Measurements from ENCODE around the gene CDC45.

CDC45 gene

DNA sequence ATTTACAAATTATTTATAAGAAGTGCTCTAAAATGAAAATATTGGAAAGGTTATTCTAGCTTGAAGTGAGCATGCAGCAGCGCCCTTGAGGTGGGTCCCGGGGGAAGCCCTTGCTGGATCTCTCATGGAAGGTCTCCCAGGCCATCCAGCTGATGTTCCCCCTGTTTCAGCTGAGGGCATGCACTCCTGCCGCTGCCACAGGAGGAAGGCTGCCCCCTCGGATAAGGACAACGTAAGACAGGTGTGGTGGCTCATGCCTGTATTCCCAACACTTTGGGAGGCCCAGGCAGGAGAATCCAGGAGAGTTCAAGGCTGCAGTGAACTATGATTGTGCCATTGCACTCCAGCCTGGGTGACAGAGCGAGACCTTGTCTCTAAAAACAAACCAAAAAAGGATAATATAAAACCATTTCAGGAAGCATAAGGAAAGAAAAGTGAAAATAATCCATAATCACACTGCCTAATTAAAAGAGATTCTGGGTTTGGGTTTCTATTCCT, 15.0 kb downstream of the CDC45 start:
- no peak overlapping the region for H3K4me3 ChIP-seq (ENCODE audit: low read depth, low read length)
- TF ChIP-seq, protein P1, sequence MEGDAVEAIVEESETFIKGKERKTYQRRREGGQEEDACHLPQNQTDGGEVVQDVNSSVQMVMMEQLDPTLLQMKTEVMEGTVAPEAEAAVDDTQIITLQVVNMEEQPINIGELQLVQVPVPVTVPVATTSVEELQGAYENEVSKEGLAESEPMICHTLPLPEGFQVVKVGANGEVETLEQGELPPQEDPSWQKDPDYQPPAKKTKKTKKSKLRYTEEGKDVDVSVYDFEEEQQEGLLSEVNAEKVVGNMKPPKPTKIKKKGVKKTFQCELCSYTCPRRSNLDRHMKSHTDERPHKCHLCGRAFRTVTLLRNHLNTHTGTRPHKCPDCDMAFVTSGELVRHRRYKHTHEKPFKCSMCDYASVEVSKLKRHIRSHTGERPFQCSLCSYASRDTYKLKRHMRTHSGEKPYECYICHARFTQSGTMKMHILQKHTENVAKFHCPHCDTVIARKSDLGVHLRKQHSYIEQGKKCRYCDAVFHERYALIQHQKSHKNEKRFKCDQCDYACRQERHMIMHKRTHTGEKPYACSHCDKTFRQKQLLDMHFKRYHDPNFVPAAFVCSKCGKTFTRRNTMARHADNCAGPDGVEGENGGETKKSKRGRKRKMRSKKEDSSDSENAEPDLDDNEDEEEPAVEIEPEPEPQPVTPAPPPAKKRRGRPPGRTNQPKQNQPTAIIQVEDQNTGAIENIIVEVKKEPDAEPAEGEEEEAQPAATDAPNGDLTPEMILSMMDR (IDR thresholded peaks at IDR 0.05; ENCODE audit: low read depth, low read length): no peak

DNA sequence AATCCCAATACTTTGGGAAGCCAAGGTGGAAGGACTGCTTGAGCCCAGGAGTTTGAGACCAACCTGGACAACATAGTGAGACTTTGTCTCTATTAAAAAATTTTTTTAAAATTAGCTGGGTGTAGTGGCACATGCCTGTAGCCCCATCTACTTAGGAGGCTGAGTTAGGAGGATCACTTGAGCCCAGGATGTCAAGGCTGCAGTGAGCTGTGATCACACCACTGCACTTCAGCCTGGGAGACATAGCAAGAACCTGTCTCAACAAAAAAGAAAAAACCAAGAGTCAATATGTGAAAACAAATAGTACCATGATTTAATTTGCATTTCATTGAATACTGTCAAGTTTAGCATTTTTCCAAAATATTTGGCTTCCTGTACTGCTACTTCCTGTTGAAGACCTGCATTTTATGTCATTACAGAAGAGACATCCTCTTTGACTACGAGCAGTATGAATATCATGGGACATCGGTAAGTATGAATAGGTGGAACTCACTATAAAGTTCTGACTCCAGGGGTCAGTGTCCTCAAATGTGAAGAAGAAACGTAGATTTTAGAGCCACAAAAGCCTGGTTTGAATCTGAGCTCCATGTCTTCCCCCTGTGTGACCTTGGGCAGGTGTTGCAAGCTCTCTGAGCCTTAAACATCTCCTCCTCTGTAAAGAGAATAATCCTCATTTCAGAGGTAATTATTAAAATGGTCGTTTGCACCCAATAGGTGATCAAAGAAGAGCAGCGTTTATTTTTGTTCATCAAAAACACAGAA, 16.0 kb downstream of the CDC45 start:
- no peak overlapping the region for H3K4me3 ChIP-seq (ENCODE audit: low read depth, low read length)
- TF ChIP-seq, protein P1 (IDR thresholded peaks at IDR 0.05; ENCODE audit: low read depth, low read length): no peak

DNA sequence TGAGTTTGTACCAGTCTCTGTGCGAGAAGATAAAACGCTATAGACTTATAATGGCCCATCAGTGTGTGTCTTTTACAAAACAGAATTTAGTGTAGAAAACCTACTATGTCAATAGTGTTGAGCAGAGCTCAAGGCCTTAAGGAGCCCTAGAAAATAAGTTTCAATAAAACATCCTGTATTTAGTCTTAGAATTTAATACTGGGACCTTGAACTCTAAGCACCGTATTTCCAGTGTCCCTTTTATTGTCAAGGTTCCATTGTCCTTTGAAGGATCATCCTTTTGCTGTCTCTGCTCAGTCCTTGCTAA, 16.6 kb downstream of the CDC45 start:
- TF ChIP-seq, protein P1 (IDR thresholded peaks at IDR 0.05; ENCODE audit: low read depth, low read length): no peak
- no peak overlapping the region for H3K4me3 ChIP-seq (ENCODE audit: low read depth, low read length)

DNA sequence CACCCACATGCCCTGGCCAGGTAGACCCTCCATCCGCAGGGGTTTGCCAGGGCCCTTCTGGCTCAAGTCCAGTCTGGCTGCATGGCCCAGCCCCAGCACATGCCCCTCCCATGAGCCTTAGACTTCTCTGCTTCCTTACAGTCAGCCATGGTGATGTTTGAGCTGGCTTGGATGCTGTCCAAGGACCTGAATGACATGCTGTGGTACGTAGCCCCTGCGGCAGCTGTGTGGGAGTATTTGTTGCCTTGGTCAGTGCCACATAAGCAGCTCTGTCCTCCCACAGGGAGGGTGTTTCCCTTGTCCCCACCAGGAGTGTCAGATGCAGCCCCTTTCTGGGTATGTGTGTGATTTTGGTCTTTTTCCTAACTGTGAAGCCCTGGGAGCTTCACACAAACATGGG, 17.5 kb downstream of the CDC45 start:
- TF ChIP-seq, protein P1 (IDR thresholded peaks at IDR 0.05; ENCODE audit: low read depth, low read length): no peak
- no peak overlapping the region for H3K4me3 ChIP-seq (ENCODE audit: low read depth, low read length)

- TF ChIP-seq, protein P1 (IDR thresholded peaks at IDR 0.05; ENCODE audit: low read depth, low read length): no peak
- H3K4me3 ChIP-seq (ENCODE audit: low read depth, low read length): no peak overlapping the region
Measured at GRCh38 chr22:19498154-19498865, 18.6 kb downstream of the CDC45 start.

- H3K4me3 ChIP-seq (ENCODE audit: low read depth, low read length): no peak overlapping the region
- TF ChIP-seq, protein P1 (IDR thresholded peaks at IDR 0.05; ENCODE audit: low read depth, low read length): no peak
Measured at GRCh38 chr22:19498866-19499190, 19.1 kb downstream of the CDC45 start.

DNA sequence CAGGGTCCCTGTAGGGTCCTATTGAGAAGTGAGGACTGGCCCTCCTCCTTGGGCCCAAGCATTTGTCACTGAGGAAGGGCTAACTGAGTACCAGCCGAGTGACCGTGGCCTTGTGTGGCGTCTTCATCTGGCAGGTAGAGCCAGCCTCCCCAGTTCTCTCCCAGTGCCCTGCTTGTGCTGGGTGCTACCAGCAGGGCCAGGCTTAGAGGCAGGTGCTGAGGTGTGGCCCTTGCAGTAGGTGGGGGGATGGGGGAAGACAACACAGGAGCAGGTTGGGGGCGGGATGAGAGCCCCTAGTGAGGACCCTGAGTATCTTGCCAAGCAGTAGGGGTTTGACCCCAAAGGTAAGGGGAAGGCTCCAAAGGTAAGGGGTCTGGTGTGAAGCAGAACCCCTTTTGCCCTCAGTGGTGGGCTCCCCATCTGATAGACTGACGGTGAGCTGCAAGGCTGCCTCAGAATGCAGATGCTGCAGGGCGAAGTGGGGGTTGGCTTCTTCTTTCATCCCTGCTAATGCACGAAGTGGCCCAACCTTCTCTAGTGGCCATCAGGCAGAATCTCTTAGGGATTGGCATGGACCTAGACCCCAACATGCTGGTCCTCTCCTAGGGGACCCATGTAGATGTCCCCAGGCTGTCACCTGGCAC, 19.6 kb downstream of the CDC45 start:
- TF ChIP-seq, protein P1 (IDR thresholded peaks at IDR 0.05; ENCODE audit: low read depth, low read length): no peak
- no peak overlapping the region for H3K4me3 ChIP-seq (ENCODE audit: low read depth, low read length)
